NB4 (cell line): ENCODE data around the gene RAPGEF5.

Source experiments
- CTCF ChIP-seq: IDR thresholded peaks from one replicate; pipeline ENCODE4 v1.5.1; 2012; ENCODE audit warnings: low read depth, low read length
- TF ChIP-seq, protein P1 (sequence below): IDR thresholded peaks from 2 replicates; pipeline ENCODE4 v1.6.1; 2011; ENCODE audit warnings: low read depth, low read length

- TF ChIP-seq, protein P1, sequence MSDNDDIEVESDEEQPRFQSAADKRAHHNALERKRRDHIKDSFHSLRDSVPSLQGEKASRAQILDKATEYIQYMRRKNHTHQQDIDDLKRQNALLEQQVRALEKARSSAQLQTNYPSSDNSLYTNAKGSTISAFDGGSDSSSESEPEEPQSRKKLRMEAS = no peak
- TF ChIP-seq CTCF = no peak
These were observed 143.0 kb downstream of the RAPGEF5 start for GRCh38 chr7:22214000-22214399.
